K562 (cell line): Measurements from ENCODE around the gene UBASH3A. TPM values are rescaled to one million over a fixed set of nuclear protein-coding genes. Genes with fewer than 3 reads are reported as not detected.

Experiments used
- ATAC-seq: fragments of 200-7000 bp; cut with Tn5 transposase; 3 replicates; pipeline ENCODE4 v1.9.1; 2020; ENCODE audit warnings: moderate library complexity
- BruUV-seq: library from RNA; stranded (reverse); fragments of 400-500 nt; replicated peaks from 2 replicates; lab custom pipeline; 2021; lab: Mats Ljungman, UMichigan
- CTCF ChIA-PET: fragments of 300-600 bp; formaldehyde crosslinking; extraction: SDS; loops from one replicate; lab custom pipeline; 2021; ENCODE audit warnings: low intra/inter-chr PET ratio; lab: Yijun Ruan, JAX
- POLR2A ChIA-PET: fragments of 300-600, 350-650 bp; sonication (Branson Sonifier 250); formaldehyde crosslinking; extraction: SDS; loops from one replicate; lab custom pipeline; 2021; ENCODE audit warnings: antibody characterized with exemption, inconsistent platforms; lab: Yijun Ruan, JAX
- DNase-seq, 4 experiments: peaks; one replicate each; pipeline versions ENCODE4 v3.0.0 to v3.0.0-alpha.2; 2011 to 2018; ENCODE audit warnings: low spot score in 3 of 4, mixed read lengths in 3 of 4; ENCODE audit errors: extremely low read depth in 1 of 4
- FAIRE-seq: peaks from 2 replicates; lab custom pipeline; 2011; peaks lifted over from hg19 to GRCh38; lab: Jason Lieb, UNC
- H2AFZ ChIP-seq: 2 replicates; pipeline ENCODE4 v1.6.0; 2011; ENCODE audit warnings: low read depth, low read length, control low read depth, inconsistent platforms
- H3K27ac ChIP-seq: fragments of 200-600 bp; 3 replicates; pipeline ENCODE4 v1.8.0; 2011; ENCODE audit warnings: low read depth, mild to moderate bottlenecking, control low read depth, inconsistent platforms, low read length, moderate library complexity, mixed read lengths; ENCODE audit errors: extremely low read depth
- H3K27me3 ChIP-seq, 2 experiments: fragments of 300-600 bp in 1 of 2; 2 replicates in 1 of 2; 3 replicates in 1 of 2; pipeline versions ENCODE4 v1.6.0 to v1.8.0; 2011; ENCODE audit warnings: inconsistent platforms in 2 of 2, low read length in 2 of 2, mild to moderate bottlenecking in 1 of 2, mixed read lengths in 1 of 2, moderate library complexity in 1 of 2; ENCODE audit not compliant: control insufficient read depth in 2 of 2, insufficient read depth in 2 of 2
- H3K36me3 ChIP-seq: fragments of 300-600 bp; 3 replicates; pipeline ENCODE4 v1.8.0; 2011; ENCODE audit warnings: mild to moderate bottlenecking, low read length, inconsistent platforms; ENCODE audit not compliant: control insufficient read depth, insufficient read depth
- H3K4me1 ChIP-seq, 2 experiments: fragments of 200-600 bp in 1 of 2; replicated peaks in 1 of 2; 2 replicates in 1 of 2; 3 replicates in 1 of 2; pipeline versions ENCODE4 v1.5.1 to v1.8.0; 2011; ENCODE audit warnings: inconsistent platforms in 2 of 2, low read length in 2 of 2, mild to moderate bottlenecking in 1 of 2, mixed read lengths in 1 of 2, moderate library complexity in 1 of 2; ENCODE audit not compliant: control insufficient read depth in 2 of 2, insufficient read depth in 2 of 2
- H3K4me2 ChIP-seq: 2 replicates; pipeline ENCODE4 v1.6.1; 2011; ENCODE audit warnings: low read length, control low read depth, inconsistent platforms, mixed read lengths; ENCODE audit not compliant: insufficient read depth
- H3K4me3 ChIP-seq: fragments of 200-600 bp; sonication (generic), shearing (Covaris generic); 2 replicates; pipeline ENCODE4 v1.5.1; 2016; ENCODE audit warnings: control low read depth, inconsistent platforms
- H3K79me2 ChIP-seq: fragments of 200-600 bp; 3 replicates; pipeline ENCODE4 v1.8.0; 2011; ENCODE audit warnings: low read length, inconsistent platforms; ENCODE audit not compliant: control insufficient read depth, insufficient read depth
- H3K9ac ChIP-seq, 2 experiments: 2 replicates each; pipeline versions ENCODE4 v1.6.0 to v1.6.1; 2011; ENCODE audit warnings: low read depth in 2 of 2, low read length in 2 of 2, control low read depth in 1 of 2, inconsistent platforms in 1 of 2, mild to moderate bottlenecking in 1 of 2, mixed read lengths in 1 of 2; ENCODE audit not compliant: insufficient read depth in 1 of 2
- H3K9me1 ChIP-seq: one replicate; pipeline ENCODE4 v1.6.0; 2011; ENCODE audit warnings: inconsistent platforms, mild to moderate bottlenecking, low read length, moderate library complexity; ENCODE audit not compliant: control insufficient read depth, insufficient read depth
- H3K9me3 ChIP-seq: replicated peaks from 2 replicates; pipeline ENCODE4 v1.5.1; 2011; ENCODE audit warnings: low read depth, low read length, inconsistent platforms; ENCODE audit not compliant: control insufficient read depth, insufficient read depth
- H4K20me1 ChIP-seq: replicated peaks from 2 replicates; pipeline ENCODE4 v1.6.1; 2011; ENCODE audit warnings: low read length, inconsistent platforms, mixed read lengths; ENCODE audit not compliant: control insufficient read depth, insufficient read depth
- CCNT2 ChIP-seq: IDR thresholded peaks from 2 replicates; pipeline ENCODE4 v1.6.1; 2011; ENCODE audit warnings: borderline replicate concordance, low read depth, mild to moderate bottlenecking, moderate library complexity, mixed read lengths, low read length; ENCODE audit not compliant: insufficient read length; ENCODE audit errors: extremely low read depth
- GABPB2 ChIP-seq: fragments of 250-450 bp; sonication (Bioruptor Pico); conservative IDR thresholded peaks from 2 replicates; pipeline ENCODE4 v1.5.1; 2021; ENCODE audit warnings: mild to moderate bottlenecking
- KAT8 ChIP-seq: fragments of 450-650 bp; IDR thresholded peaks from 2 replicates; pipeline ENCODE4 v1.6.1; 2016; ENCODE audit warnings: low read depth, mild to moderate bottlenecking
- MCM7 ChIP-seq, 2 experiments: fragments of 450-650 bp; IDR thresholded peaks; 2 replicates each; pipeline ENCODE4 v1.6.1; 2016 to 2018
- SREBF1 ChIP-seq: fragments of 150-350 bp; IDR thresholded peaks from 2 replicates; pipeline ENCODE4 v1.6.1; 2014; ENCODE audit warnings: antibody characterized with exemption, low read depth, low read length, borderline replicate concordance
- ZNF561 ChIP-seq: fragments of 450-650 bp; formaldehyde crosslinking; conservative IDR thresholded peaks from 2 replicates; pipeline ENCODE4 v1.4.0; 2020; ENCODE audit warnings: mild to moderate bottlenecking, moderate library complexity
- ZNF707 ChIP-seq: fragments of 250-450 bp; sonication (Bioruptor Pico); conservative IDR thresholded peaks from 2 replicates; pipeline ENCODE4 v1.8.0; 2022; ENCODE audit warnings: inconsistent platforms, mild to moderate bottlenecking, moderate library complexity
- WGBS: fragments of 100-300 bp; shearing (Covaris generic); methylation state at CpG from one replicate; pipeline ENCODE4 v1.1.6; 2016; ENCODE audit warnings: low coverage, mixed read lengths; ENCODE audit not compliant: insufficient coverage; ENCODE audit errors: missing lambda C conversion rate; 5-methylcytosine and 5-hydroxymethylcytosine counted together
- in situ Hi-C: fragments of 300-500 bp; cut with MboI; formaldehyde crosslinking; loops from 4 replicates; pipeline ENCODE4 v1.15.0; 2018; ENCODE audit warnings: inconsistent platforms, mixed read lengths
- intact Hi-C: fragments of 100-400 bp; cut with micrococcal nuclease; formaldehyde crosslinking; loops from 2 replicates; pipeline ENCODE4 v1.14.2; 2022
- polyA plus RNA-seq, 8 experiments: library from polyadenylated mRNA; depleted of rRNA in 4 of 8; stranded (reverse) in 5 of 8; unstranded in 3 of 8; fragments of >200 nt; fragmentation: Nextera tagmentation in 2 of 8; fragmentation: Illumina TruSeq in 1 of 8; extraction: Ambion mirVana in 2 of 8; extraction: Trizol in 1 of 8; gene quantifications; 2 replicates each; pipeline versions ENCODE4 v1.2.1 to v1.2.3, GENCODE V29; 2011 to 2014; ENCODE audit warnings: inconsistent platforms in 1 of 8, missing spikeins in 1 of 8
- total RNA-seq, 7 experiments: library from RNA; depleted of rRNA in 6 of 7; stranded (reverse); fragments of >200 nt in 6 of 7; fragmentation: Illumina TruSeq in 2 of 7; extraction: Trizol in 2 of 7; gene quantifications; 2 replicates each; pipeline versions ENCODE4 v1.2.1 to v1.2.3, GENCODE V29; 2011 to 2021; ENCODE audit warnings: low replicate concordance in 1 of 7

Gene UBASH3A
- total and polyA plus RNA-seq, 9 of the 15 experiments (the other 6 are each of a cell fraction or from before 2014, with no cell fraction given) = 0.23 to 1.8 (median 1.1) TPM

DNA sequence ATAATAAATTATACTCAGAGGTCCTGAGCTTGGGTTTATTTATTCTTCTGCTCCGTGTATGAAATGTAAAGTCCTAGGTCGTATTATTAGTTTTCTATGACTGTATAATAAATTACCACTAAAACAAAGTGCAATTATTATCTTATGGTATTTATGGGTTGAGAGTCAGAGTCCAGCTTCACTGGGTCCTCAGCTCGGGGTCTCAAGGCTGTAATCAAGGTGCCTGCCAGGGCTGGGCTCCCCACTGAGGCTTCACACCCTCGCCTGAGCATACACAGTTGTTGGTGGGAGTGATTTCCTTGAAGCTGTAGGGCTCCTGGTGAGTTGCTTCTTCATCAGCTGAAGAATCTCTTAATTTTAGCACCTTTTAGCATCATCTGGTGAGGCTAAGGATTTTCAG lies 15.2 kb downstream of the UBASH3A start (continued):
- TF ChIP-seq ZNF561 (CRISPR knock-in tag) = no peak

- TF ChIP-seq SREBF1 = no peak
- TF ChIP-seq KAT8 = no peak
- peak; percentile 74 for TF ChIP-seq ZNF707 (CRISPR knock-in tag)
- no peak for TF ChIP-seq MCM7 (IDR thresholded peaks at IDR 0.05)
- no peak for TF ChIP-seq CCNT2
- no peak for TF ChIP-seq GABPB2 (CRISPR knock-in tag)
- H3K27me3 ChIP-seq = peaks cover 3 to 9% of the 10 kb centered on the region in 2 experiments; a peak in 2 of 5 replicates
- H3K79me2 ChIP-seq = no peaks in the 10 kb centered on the region
- in situ Hi-C loops = no loop called here
- POLR2A ChIA-PET = no interaction called here
- no peak for ATAC-seq
- H4K20me1 ChIP-seq = peaks cover 3% of the 10 kb centered on the region; the same call in 1 of the 2 replicates
- H3K9me3 ChIP-seq = no peaks in the 10 kb centered on the region
- BruUV-seq = no TSS peak
- no peaks in the 10 kb centered on the region for H3K36me3 ChIP-seq
- no peak overlapping the region for H2AFZ ChIP-seq
- H3K9me1 ChIP-seq = no peaks in the 10 kb centered on the region
- no peak overlapping the region for H3K27ac ChIP-seq
- CTCF ChIA-PET = no interaction called here
- no peak for FAIRE-seq
- no peak overlapping the region for H3K4me2 ChIP-seq
- WGBS = 17% methylated on average over 6 of the region's 6 CpGs
- H3K9ac ChIP-seq = no peak overlapping the region
- no peak for DNase-seq
- H3K4me1 ChIP-seq = peaks cover 6 to 7% of the 10 kb centered on the region in 2 experiments; a peak in 4 of 5 replicates
- intact Hi-C loops = no loop called here
- H3K4me3 ChIP-seq = no peak overlapping the region
These were observed 16.1 kb downstream of the UBASH3A start for GRCh38 chr21:42419845-42420244.
